Keratinocyte (primary cell): Measurements from ENCODE around the gene NDP.

Source experiments
- EZH2 ChIP-seq: IDR thresholded peaks from one replicate; pipeline ENCODE4 v1.6.1; 2012; ENCODE audit warnings: inconsistent platforms, mild to moderate bottlenecking, low read length, moderate library complexity
- TF ChIP-seq, protein P1 (sequence below), 3 experiments: IDR thresholded peaks in 1 of 3; conservative IDR thresholded peaks in 1 of 3; optimal IDR thresholded peaks in 1 of 3; 2 replicates in 2 of 3; 3 replicates in 1 of 3; pipeline versions ENCODE3 to v1.5.1; 2011; ENCODE audit warnings: low read length in 3 of 3, mild to moderate bottlenecking in 3 of 3, moderate library complexity in 2 of 3, control low read depth in 1 of 3, inconsistent platforms in 1 of 3; ENCODE audit not compliant: insufficient read depth in 2 of 3; ENCODE audit errors: extremely low read depth in 1 of 3

DNA sequence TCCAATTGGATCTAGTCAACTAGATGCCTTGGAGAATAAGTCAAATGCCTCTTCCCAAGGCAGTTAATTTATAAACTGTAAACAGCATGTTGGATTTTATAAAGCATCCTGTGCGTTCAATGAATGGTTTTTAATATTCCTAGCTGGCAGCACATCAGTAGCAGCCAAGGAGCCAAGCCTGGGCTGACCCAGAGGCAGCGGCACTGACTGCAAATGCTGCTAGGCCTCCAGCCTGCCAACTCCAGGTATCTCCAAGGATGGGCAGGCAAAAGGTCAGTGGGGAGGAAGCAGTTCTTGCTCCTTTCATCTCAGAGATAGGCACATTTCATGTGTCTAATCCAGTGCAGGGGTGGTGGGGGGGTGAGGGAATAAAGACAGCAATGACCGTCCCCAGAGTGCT, 9.5 kb downstream of the NDP start:
- TF ChIP-seq, protein P1, sequence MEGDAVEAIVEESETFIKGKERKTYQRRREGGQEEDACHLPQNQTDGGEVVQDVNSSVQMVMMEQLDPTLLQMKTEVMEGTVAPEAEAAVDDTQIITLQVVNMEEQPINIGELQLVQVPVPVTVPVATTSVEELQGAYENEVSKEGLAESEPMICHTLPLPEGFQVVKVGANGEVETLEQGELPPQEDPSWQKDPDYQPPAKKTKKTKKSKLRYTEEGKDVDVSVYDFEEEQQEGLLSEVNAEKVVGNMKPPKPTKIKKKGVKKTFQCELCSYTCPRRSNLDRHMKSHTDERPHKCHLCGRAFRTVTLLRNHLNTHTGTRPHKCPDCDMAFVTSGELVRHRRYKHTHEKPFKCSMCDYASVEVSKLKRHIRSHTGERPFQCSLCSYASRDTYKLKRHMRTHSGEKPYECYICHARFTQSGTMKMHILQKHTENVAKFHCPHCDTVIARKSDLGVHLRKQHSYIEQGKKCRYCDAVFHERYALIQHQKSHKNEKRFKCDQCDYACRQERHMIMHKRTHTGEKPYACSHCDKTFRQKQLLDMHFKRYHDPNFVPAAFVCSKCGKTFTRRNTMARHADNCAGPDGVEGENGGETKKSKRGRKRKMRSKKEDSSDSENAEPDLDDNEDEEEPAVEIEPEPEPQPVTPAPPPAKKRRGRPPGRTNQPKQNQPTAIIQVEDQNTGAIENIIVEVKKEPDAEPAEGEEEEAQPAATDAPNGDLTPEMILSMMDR (optimal IDR thresholded peaks at IDR 0.05 in 1 of 3, IDR thresholded peaks at IDR 0.05 in 1 of 3, conservative IDR thresholded peaks at IDR 0.05 in 1 of 3; ENCODE audit: extremely low read depth in 1 of 3, insufficient read depth in 2 of 3, low read length in 3 of 3) = no peak
- no peak for TF ChIP-seq EZH2
